ENCODE data around the gene ADARB2.

DNA sequence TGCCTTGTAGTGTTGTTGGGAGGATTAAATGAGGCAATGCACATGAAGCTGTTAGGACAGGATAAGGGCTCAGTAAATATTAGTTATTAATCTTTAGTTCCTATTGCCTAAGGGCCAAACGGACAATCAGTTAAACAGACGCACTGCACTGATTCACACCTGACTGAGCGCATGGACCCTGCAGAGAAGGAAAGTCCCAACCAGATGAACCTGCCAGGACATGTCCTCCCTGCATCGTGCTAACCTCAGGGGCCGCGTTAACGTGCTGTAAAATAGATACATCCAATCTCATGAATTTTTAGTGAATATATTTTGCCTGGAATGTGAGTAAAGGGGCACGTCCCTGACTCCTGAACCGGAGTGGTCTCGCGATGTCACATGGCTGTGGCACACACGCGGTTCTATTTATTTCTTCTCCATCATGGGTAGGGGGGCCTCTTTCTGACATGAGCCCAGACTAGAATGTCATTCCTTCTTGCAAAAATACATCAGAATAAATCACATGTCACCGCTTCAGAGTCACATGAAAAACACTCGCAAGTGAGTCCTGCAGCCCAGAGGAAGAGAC lies 12.3 kb downstream of the ADARB2 start:
- no peak for TF ChIP-seq EZH2 (IDR thresholded peaks at IDR 0.05; ENCODE audit: borderline replicate concordance)
- TF ChIP-seq, protein P1, sequence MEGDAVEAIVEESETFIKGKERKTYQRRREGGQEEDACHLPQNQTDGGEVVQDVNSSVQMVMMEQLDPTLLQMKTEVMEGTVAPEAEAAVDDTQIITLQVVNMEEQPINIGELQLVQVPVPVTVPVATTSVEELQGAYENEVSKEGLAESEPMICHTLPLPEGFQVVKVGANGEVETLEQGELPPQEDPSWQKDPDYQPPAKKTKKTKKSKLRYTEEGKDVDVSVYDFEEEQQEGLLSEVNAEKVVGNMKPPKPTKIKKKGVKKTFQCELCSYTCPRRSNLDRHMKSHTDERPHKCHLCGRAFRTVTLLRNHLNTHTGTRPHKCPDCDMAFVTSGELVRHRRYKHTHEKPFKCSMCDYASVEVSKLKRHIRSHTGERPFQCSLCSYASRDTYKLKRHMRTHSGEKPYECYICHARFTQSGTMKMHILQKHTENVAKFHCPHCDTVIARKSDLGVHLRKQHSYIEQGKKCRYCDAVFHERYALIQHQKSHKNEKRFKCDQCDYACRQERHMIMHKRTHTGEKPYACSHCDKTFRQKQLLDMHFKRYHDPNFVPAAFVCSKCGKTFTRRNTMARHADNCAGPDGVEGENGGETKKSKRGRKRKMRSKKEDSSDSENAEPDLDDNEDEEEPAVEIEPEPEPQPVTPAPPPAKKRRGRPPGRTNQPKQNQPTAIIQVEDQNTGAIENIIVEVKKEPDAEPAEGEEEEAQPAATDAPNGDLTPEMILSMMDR (IDR thresholded peaks at IDR 0.05; ENCODE audit: poor library complexity): no peak
- TF ChIP-seq EZH2phosphoT487 (IDR thresholded peaks at IDR 0.05; ENCODE audit: low read depth, severe bottlenecking, unreplicated experiment): no peak

All from hepatocyte (in vitro differentiated cells).